ENCODE results near the gene ZNF784. TPM values are rescaled to one million over a fixed set of nuclear protein-coding genes. Genes with fewer than 3 reads are reported as not detected.
"Not testable (repeated sequence)": the region's sequence is repeated elsewhere in the genome, so short reads cannot be mapped to it uniquely, and the experiment has no call there.

ZNF784 gene
- total and polyA plus RNA-seq, 5 donors, result 11.5 to 16.3 (median 13.0) TPM

- Histone ChIP-seq H3K4me1 (ENCODE audit: control insufficient read depth, insufficient read depth, low read length) (peaks cover 3% of the 10 kb centered on the region), H3K9me3 (ENCODE audit: control insufficient read depth, low read length) (no peaks in the 10 kb centered on the region), H3K4me3 (ENCODE audit: low read length) (no peak overlapping the region), H3K27me3 (ENCODE audit: control insufficient read depth, insufficient read depth) (no peaks in the 10 kb centered on the region), H3K27ac (ENCODE audit: low read length) (no peak overlapping the region)
- ATAC-seq, result no peak
- peak in 1 of 3 donors; percentile 27 for DNase-seq
- intact Hi-C loops (cut with DNase I), result loop anchor here in 1 of 4 donors (5.0 kb wide), 1 partner anchor 61 kb away; no protein-coding TSS in a partner anchor
- 93% methylated on average over 8 of the region's 8 CpGs for WGBS
Observed at GRCh38 chr19:55588738-55589137, 35.6 kb downstream of the ZNF784 start.

- intact Hi-C loops (cut with DNase I), result loop anchor here in 1 of 4 donors (5.0 kb wide), 1 partner anchor 60 kb away; no protein-coding TSS in a partner anchor
- peak overlapping the region; percentile 66 for H3K27ac ChIP-seq (ENCODE audit: low read length)
- ATAC-seq, result peak; percentile 89 to 93
- DNase-seq, result peak; percentile 95 to 99 (median 98)
- under 1% methylated on average over 40 of the region's 40 CpGs for WGBS
- H3K4me3 ChIP-seq (ENCODE audit: low read length), result peak overlapping the region; percentile 34
- no peaks in the 10 kb centered on the region for H3K27me3 ChIP-seq (ENCODE audit: control insufficient read depth, insufficient read depth)
- H3K4me1 ChIP-seq (ENCODE audit: control insufficient read depth, insufficient read depth, low read length), result peaks cover 3% of the 10 kb centered on the region
- H3K9me3 ChIP-seq (ENCODE audit: control insufficient read depth, low read length), result no peaks in the 10 kb centered on the region
Observed at GRCh38 chr19:55586976-55587668, 37.2 kb downstream of the ZNF784 start.

- H3K4me3 ChIP-seq (ENCODE audit: low read length), result peak overlapping the region; percentile 30
- peak; percentile 80 to 81 for ATAC-seq
- peaks cover 8% of the 10 kb centered on the region for H3K4me1 ChIP-seq (ENCODE audit: control insufficient read depth, insufficient read depth, low read length)
- no peaks in the 10 kb centered on the region for H3K27me3 ChIP-seq (ENCODE audit: control insufficient read depth, insufficient read depth)
- H3K9me3 ChIP-seq (ENCODE audit: control insufficient read depth, low read length), result no peaks in the 10 kb centered on the region
- intact Hi-C loops (cut with DNase I), result loop anchor here in 1 of 4 donors (5.0 kb wide), 1 partner anchor 58 kb away; no protein-coding TSS in a partner anchor
- peak; percentile 82 to 94 (median 92) for DNase-seq
- H3K27ac ChIP-seq (ENCODE audit: low read length), result peak overlapping the region; percentile 51
- WGBS, result 3% methylated on average over 36 of the region's 36 CpGs
Observed at GRCh38 chr19:55585658-55586339, 38.6 kb downstream of the ZNF784 start.

GRCh38 chr19:55584871-55585270 is 39.5 kb downstream of the ZNF784 start:
- no peak overlapping the region for H3K4me3 ChIP-seq (ENCODE audit: low read length)
- no peaks in the 10 kb centered on the region for H3K9me3 ChIP-seq (ENCODE audit: control insufficient read depth, low read length)
- H3K27me3 ChIP-seq (ENCODE audit: control insufficient read depth, insufficient read depth), result no peaks in the 10 kb centered on the region
- WGBS, result 92% methylated on average over 11 of the region's 11 CpGs
- peaks cover 8% of the 10 kb centered on the region for H3K4me1 ChIP-seq (ENCODE audit: control insufficient read depth, insufficient read depth, low read length)
- intact Hi-C loops (cut with DNase I), result loop anchor here in 2 of 4 donors (5.0 kb wide), 2 partner anchors 58 to 68 kb away; no protein-coding TSS in a partner anchor
- DNase-seq, result peak in 1 of 3 donors; percentile 26
- no peak for ATAC-seq
- no peak overlapping the region for H3K27ac ChIP-seq (ENCODE audit: low read length)

- not testable (repeated sequence) for H3K4me3 ChIP-seq (ENCODE audit: low read length); H3K4me1 ChIP-seq (ENCODE audit: control insufficient read depth, insufficient read depth, low read length); DNase-seq; H3K9me3 ChIP-seq (ENCODE audit: control insufficient read depth, low read length); ATAC-seq; H3K27ac ChIP-seq (ENCODE audit: low read length); H3K27me3 ChIP-seq (ENCODE audit: control insufficient read depth, insufficient read depth)
- WGBS, result 82% methylated on average over 8 of the region's 8 CpGs
- intact Hi-C loops (cut with DNase I), result loop anchor here in 1 of 4 donors (5.0 kb wide), 1 partner anchor 67 kb away; no protein-coding TSS in a partner anchor
Observed at GRCh38 chr19:55583897-55584296, 40.5 kb downstream of the ZNF784 start.

GRCh38 chr19:55582284-55582683 is 42.1 kb downstream of the ZNF784 start:
- not testable (repeated sequence) for ATAC-seq; H3K9me3 ChIP-seq (ENCODE audit: control insufficient read depth, low read length); H3K27me3 ChIP-seq (ENCODE audit: control insufficient read depth, insufficient read depth); H3K27ac ChIP-seq (ENCODE audit: low read length); DNase-seq; H3K4me3 ChIP-seq (ENCODE audit: low read length); H3K4me1 ChIP-seq (ENCODE audit: control insufficient read depth, insufficient read depth, low read length)
- intact Hi-C loops (cut with DNase I), result loop anchor here in 1 of 4 donors (5.0 kb wide), 1 partner anchor 65 kb away; no protein-coding TSS in a partner anchor
- 71% methylated on average over 4 of the region's 4 CpGs for WGBS

GRCh38 chr19:55581823-55582223 is 42.5 kb downstream of the ZNF784 start:
- peak in 1 of 3 donors; percentile 0 for DNase-seq
- 24% methylated on average over 6 of the region's 6 CpGs for WGBS
- Histone ChIP-seq H3K9me3 (ENCODE audit: control insufficient read depth, low read length) (no peaks in the 10 kb centered on the region), H3K4me3 (ENCODE audit: low read length) (no peak overlapping the region), H3K4me1 (ENCODE audit: control insufficient read depth, insufficient read depth, low read length) (peaks cover 5% of the 10 kb centered on the region), H3K27me3 (ENCODE audit: control insufficient read depth, insufficient read depth) (no peaks in the 10 kb centered on the region), H3K27ac (ENCODE audit: low read length) (no peak overlapping the region)
- ATAC-seq, result no peak
- intact Hi-C loops (cut with DNase I), result loop anchor here in 1 of 4 donors (5.0 kb wide), 1 partner anchor 65 kb away; no protein-coding TSS in a partner anchor

GRCh38 chr19:55581145-55581822 is 43.1 kb downstream of the ZNF784 start:
- ATAC-seq, result peak in 1 of 2 donors; percentile 10
- Histone ChIP-seq H3K27me3 (ENCODE audit: control insufficient read depth, insufficient read depth) (no peaks in the 10 kb centered on the region), H3K27ac (ENCODE audit: low read length) (peak overlapping the region; percentile 78), H3K4me3 (ENCODE audit: low read length) (peak overlapping the region; percentile 87), H3K4me1 (ENCODE audit: control insufficient read depth, insufficient read depth, low read length) (peaks cover 5% of the 10 kb centered on the region), H3K9me3 (ENCODE audit: control insufficient read depth, low read length) (no peaks in the 10 kb centered on the region)
- WGBS, result 36% methylated on average over 12 of the region's 12 CpGs
- intact Hi-C loops (cut with DNase I), result loop anchor here in 1 of 4 donors (5.0 kb wide), 1 partner anchor 64 kb away; no protein-coding TSS in a partner anchor
- peak in 2 of 3 donors; percentile 32 to 36 for DNase-seq

- H3K9me3 ChIP-seq (ENCODE audit: control insufficient read depth, low read length), result no peaks in the 10 kb centered on the region
- ATAC-seq (peak; percentile 84 to 85), DNase-seq (peak; percentile 89 to 95 (median 94))
- WGBS, result under 1% methylated on average over 24 of the region's 24 CpGs
- intact Hi-C loops (cut with DNase I), result loop anchor here in 1 of 4 donors (5.0 kb wide), 1 partner anchor 63 kb away; no protein-coding TSS in a partner anchor
- no peaks in the 10 kb centered on the region for H3K27me3 ChIP-seq (ENCODE audit: control insufficient read depth, insufficient read depth)
- H3K4me1 ChIP-seq (ENCODE audit: control insufficient read depth, insufficient read depth, low read length), result peaks cover 5% of the 10 kb centered on the region
- H3K4me3 ChIP-seq (ENCODE audit: low read length), result peak within 1 kb of the TSS; percentile 87
- peak within 1 kb of the TSS; percentile 78 for H3K27ac ChIP-seq (ENCODE audit: low read length)
Observed at GRCh38 chr19:55580628-55581144, 43.7 kb downstream of the ZNF784 start, which contains the start of gene ZNF579. Gene ZNF579 (minus strand): TSS chr19:55580848. CDS start chr19:55579639, 1,209 bp downstream.

Measured in right cardiac atrium (tissue), 5 donors.